ENCODE data around the gene ATG4D.

Gene ATG4D

DNA sequence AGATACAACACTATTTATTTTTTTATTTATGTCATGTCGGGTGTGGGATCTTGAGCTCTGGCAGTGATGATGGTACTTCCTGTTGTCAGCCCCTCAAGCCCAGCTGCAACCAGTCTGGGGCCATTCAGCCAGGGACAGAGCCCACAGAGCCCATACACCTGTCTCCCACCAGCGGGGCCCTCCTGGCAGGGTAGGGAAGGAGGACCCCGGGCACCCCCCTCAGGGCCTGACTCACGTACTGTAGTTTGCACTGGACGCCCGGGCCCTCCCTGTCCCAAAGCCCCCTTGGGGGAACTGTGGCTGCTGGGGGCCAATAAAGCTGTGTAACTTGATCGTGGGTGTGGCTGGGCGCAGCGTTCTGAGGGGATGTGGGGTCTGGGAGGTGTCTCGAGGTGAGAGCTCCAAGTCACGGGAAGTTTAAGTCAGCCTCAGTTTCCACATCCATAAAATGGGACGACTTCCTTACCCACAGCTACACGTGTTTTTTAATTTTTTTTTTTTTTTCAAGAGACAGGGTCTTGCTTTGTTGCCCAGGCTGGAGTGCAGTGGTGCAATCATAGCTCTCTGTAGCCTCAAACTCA, 9.5 kb downstream of the ATG4D start:
- Mint-ChIP-seq H3K27ac (peak overlapping the region; percentile 98), H3K27me3 (ENCODE audit: low read depth) (no peaks in the 10 kb centered on the region), H3K36me3 (ENCODE audit: low read depth) (peaks cover 34% of the 10 kb centered on the region), H3K4me3 (peak overlapping the region; percentile 76), H3K9me3 (no peaks in the 10 kb centered on the region), H3K4me1 (ENCODE audit: low read depth) (peaks cover 37% of the 10 kb centered on the region)

DNA sequence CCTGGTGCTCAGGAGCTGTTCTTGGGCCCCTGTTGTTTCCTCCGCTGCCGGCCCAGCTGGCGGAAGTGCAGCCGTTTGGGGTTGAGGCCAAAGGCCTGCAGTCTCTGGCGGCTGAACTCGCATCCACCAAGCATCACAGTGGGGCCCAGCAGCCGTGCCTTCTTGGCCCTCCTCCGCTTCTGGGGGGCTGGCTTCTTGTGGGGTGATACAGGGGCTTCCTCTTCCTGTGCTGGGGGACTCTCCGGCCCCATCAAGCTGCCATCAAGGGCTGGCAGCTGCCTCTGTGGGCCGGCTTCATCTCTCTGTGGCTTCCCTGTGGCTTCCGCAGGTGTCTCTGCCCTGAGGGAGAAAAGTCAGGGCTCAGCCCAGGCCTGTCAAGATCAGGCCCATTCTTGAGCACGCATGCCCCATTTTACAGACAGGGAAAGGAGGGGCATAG, 10.3 kb downstream of the ATG4D start:
- H3K9me3 Mint-ChIP-seq = no peaks in the 10 kb centered on the region
- H3K27ac Mint-ChIP-seq = peak overlapping the region; percentile 98
- peak overlapping the region; percentile 76 for H3K4me3 Mint-ChIP-seq
- peaks cover 36% of the 10 kb centered on the region for H3K36me3 Mint-ChIP-seq (ENCODE audit: low read depth)
- peaks cover 37% of the 10 kb centered on the region for H3K4me1 Mint-ChIP-seq (ENCODE audit: low read depth)
- H3K27me3 Mint-ChIP-seq (ENCODE audit: low read depth) = no peaks in the 10 kb centered on the region

DNA sequence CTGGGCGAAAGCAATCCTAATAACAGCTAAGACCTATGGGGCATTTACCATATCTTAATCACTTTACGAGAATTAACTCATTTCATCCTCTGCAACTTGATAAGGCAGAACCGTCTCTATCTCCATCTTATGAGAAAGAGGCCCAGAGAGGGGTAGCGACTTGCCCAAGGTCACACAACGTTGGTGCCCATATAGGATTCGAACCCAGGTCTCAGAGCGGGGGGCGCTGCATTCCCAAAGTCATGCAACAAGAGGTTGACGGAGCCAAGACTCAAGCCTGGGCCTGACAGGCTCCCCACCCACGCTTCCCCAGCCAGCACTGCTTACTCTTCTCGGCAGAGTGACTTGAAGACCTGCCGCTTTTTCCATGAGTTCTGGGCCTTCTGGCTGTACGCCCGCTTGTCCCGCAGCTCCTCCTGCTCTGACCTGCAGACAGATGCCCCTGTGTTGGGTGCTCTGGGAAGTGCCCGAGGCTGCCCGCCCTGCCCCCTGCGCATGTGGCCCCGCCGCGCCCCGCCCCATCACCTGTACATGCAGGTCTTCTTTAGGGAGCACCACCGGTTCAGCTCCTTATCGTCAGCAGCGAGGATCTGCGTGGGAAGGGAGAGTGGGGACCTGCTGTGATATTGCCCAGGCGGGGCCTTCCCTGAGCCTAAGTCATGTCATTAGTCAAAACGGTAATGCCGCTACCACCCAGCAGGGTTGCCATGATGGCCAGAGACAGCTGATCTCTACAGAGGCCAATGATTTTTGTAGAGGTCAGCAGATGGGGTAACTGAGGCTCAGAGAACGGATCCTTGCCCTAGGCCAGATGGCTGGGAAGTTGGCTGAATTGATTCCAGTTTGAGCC, 11.3 kb downstream of the ATG4D start:
- Mint-ChIP-seq H3K27ac (peak overlapping the region; percentile 98), H3K4me1 (ENCODE audit: low read depth) (peaks cover 37% of the 10 kb centered on the region), H3K27me3 (ENCODE audit: low read depth) (no peaks in the 10 kb centered on the region), H3K4me3 (peak overlapping the region; percentile 76), H3K36me3 (ENCODE audit: low read depth) (peaks cover 39% of the 10 kb centered on the region), H3K9me3 (no peaks in the 10 kb centered on the region)

DNA sequence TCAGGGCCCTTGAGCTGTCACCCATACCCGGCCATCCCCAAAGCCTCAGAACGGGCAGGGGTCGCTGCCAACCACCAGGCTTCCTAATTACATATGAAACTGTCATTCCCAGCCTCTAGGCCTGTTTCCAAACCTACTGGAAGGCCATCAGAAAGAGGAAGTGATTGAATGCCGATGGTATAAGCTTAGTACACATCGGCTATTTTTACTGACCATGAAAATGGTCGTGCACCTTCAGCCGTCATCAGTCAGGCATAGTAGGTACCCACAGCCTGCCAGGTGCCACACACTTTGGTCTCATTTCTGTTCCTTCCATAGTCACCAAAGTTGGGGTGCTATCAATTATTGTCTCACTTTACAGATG, 11.9 kb downstream of the ATG4D start:
- Mint-ChIP-seq H3K4me1 (ENCODE audit: low read depth) (peaks cover 37% of the 10 kb centered on the region), H3K27me3 (ENCODE audit: low read depth) (no peaks in the 10 kb centered on the region), H3K36me3 (ENCODE audit: low read depth) (peaks cover 41% of the 10 kb centered on the region), H3K4me3 (no peak overlapping the region), H3K27ac (peak overlapping the region; percentile 67), H3K9me3 (no peaks in the 10 kb centered on the region)

DNA sequence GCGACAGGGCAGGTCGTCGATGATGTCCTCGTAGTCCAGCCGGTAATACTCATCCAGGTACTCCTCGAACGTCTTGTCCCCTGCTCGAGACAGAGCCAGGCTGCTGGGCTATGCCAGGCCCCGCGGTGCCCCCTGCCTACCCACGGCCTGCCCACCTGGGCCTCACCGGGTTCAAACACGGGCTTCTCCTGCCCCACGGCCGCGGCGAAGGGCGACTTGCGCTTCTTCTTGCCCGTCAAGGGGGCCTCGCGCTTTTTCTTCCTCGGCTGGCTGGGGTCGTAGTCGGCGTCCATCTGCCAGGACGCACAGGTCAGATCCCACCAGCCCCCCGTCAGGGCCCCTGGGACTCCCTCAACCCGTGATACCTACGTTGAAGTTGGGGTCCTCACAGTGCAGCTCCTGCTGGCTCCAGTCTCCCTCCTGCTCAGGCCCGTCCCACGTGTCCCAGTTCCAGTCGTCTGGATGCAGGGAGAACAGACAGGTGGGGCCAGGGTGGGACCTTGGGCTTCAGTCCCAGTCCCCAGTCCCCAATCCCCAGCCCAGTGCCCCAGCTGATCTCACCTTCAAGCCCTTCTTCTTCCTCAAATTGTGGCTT, 14.0 kb downstream of the ATG4D start:
- Mint-ChIP-seq H3K4me1 (ENCODE audit: low read depth) (peaks cover 31% of the 10 kb centered on the region), H3K27ac (peak overlapping the region; percentile 41)

DNA sequence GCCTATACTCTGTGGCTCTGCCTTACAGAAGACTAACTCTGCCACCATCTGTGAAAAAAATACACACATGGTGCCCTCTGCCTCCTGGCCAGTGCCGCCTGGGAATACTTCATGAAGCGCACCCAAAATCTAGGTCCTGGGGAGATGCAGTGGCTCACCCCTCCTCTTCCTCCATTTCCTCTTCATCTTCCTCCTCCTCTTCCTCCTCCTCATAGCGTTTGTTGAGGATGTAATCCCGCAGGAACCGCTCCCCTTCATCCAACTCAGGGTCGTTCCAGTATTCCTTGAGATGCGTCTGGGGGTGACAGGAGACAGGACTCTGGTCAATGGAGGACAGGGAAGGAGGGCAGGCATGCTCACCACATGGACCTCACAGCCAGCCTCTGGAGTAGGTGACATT, 16.4 kb downstream of the ATG4D start:
- no peak overlapping the region for H3K4me3 Mint-ChIP-seq
- no peak overlapping the region for H3K27ac Mint-ChIP-seq
- H3K9me3 Mint-ChIP-seq = no peaks in the 10 kb centered on the region
- peaks cover 33% of the 10 kb centered on the region for H3K36me3 Mint-ChIP-seq (ENCODE audit: low read depth)
- H3K4me1 Mint-ChIP-seq (ENCODE audit: low read depth) = peaks cover 17% of the 10 kb centered on the region
- no peaks in the 10 kb centered on the region for H3K27me3 Mint-ChIP-seq (ENCODE audit: low read depth)

More for the DNA sequence above, 14.0 kb downstream of the ATG4D start:
- Mint-ChIP-seq H3K27me3 (ENCODE audit: low read depth) (no peaks in the 10 kb centered on the region), H3K4me3 (no peak overlapping the region), H3K36me3 (ENCODE audit: low read depth) (peaks cover 41% of the 10 kb centered on the region), H3K9me3 (no peaks in the 10 kb centered on the region)

DNA sequence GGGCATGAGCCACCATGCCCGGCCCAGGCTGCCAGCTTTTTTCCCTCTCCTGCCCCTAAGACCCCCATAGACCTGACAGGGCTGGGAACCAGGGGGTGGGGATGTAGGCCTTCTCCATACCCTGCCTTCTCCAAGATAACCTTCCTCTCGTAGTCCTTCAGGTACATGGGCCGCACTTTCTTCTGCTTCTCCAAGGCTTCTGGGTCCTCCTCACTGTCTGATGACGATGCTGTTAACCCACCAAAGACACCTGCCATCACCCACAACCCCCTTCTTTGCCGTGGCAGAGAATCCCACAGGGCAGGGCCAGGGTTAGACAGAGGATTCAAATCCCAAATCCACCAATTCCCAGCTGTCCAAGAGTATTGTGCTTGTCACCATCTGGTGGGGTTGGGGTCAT, 18.9 kb downstream of the ATG4D start:
- peaks cover 29% of the 10 kb centered on the region for H3K4me1 Mint-ChIP-seq (ENCODE audit: low read depth)
- no peak overlapping the region for H3K4me3 Mint-ChIP-seq
- H3K27ac Mint-ChIP-seq = no peak overlapping the region
- H3K27me3 Mint-ChIP-seq (ENCODE audit: low read depth) = no peaks in the 10 kb centered on the region
- peaks cover 44% of the 10 kb centered on the region for H3K36me3 Mint-ChIP-seq (ENCODE audit: low read depth)
- no peaks in the 10 kb centered on the region for H3K9me3 Mint-ChIP-seq

DNA sequence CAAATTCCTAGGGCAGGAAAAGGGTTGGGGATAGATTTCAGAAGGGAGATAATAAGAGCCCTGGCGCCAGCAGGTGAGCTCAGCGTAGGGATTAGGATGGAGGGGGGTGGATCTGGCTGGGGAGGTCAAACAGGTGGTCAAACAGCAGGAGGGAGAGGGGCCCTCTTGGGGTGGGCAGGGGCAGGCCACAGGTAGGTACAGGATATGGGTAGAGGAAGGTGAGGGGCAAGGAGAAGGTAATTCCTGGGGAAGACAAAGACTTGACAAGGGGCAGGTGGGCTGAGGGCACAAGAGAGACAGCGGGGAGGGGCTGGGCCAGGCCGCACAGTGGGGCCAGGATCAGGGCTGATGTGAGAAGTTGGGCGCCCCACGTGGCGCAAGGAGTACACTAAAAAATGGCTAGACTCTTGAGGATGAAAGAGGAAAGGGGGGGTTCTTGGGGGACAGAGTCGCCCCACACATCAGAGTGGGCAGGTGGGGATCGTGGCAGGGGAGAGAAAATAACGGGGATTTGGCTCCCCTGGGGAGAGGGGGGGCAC, 21.4 kb downstream of the ATG4D start:
- peak overlapping the region; percentile 99 for H3K4me3 Mint-ChIP-seq
- H3K4me1 Mint-ChIP-seq (ENCODE audit: low read depth) = peaks cover 37% of the 10 kb centered on the region
- no peaks in the 10 kb centered on the region for H3K27me3 Mint-ChIP-seq (ENCODE audit: low read depth)
- peak overlapping the region; percentile 98 for H3K27ac Mint-ChIP-seq
- H3K36me3 Mint-ChIP-seq (ENCODE audit: low read depth) = peaks cover 39% of the 10 kb centered on the region
- H3K9me3 Mint-ChIP-seq = no peaks in the 10 kb centered on the region

DNA sequence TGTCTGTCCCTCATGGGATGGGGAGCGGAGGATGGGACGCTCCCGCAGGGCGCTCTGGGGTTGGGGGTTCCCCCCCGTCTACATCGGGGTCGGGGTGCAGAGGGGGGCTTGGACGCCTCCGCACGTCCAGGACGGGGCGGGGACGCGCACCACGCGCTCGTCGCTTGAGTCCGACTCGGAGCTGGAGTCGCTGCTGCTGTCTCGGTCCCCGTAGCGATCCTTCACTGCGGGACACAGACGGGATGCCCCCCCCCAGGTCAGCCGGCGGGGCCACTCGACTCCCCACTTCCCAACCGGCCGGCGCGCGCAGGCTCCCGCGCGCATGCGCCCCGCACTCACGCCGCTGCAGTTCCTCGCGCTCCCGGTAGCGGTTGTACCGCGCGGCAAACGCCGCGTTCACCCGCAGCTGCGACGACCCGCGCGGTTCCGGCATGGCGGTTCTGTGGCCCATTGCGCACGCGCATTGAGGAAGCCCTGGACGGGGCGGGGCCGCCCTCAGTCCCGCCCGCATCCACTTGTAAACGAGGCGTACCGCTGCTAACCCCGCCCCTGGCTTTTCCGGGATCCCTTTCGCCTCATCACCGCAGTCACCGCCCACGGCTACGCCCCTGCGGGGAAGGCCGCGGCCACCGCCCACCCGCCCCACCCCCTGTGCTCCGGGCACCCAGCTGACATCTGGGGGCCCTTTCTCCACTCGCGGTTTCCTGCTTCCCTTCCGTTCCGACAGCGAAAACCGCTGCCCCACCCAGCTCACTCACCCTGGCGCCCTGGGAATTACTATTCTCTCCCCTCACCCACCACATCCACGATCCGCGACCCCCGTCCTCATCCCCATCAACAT, 22.1 kb downstream of the ATG4D start, which contains the start of gene KRI1:
Gene KRI1 (minus strand): TSS at position 444 of the 841 bp plus-strand sequence. CDS start 11 bp downstream, at position 433.
- H3K4me3 Mint-ChIP-seq = peak within 1 kb of the TSS; percentile 99
- H3K4me1 Mint-ChIP-seq (ENCODE audit: low read depth) = peaks cover 39% of the 10 kb centered on the region
- no peaks in the 10 kb centered on the region for H3K9me3 Mint-ChIP-seq
- H3K27me3 Mint-ChIP-seq (ENCODE audit: low read depth) = no peaks in the 10 kb centered on the region
- peak within 1 kb of the TSS; percentile 98 for H3K27ac Mint-ChIP-seq
- peaks cover 36% of the 10 kb centered on the region for H3K36me3 Mint-ChIP-seq (ENCODE audit: low read depth)

DNA sequence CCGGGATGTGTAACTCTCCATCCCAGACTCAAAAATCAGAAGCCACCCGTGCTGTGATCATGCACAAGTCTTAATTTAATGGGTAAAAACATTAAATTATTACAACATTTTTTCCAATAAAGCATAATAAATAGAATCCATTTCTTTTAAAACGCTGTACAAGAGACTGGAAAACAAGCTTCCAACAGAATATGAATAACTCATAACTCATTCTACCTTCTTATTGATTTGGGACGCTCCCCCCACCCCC, 22.6 kb downstream of the ATG4D start:
- Mint-ChIP-seq H3K27me3 (ENCODE audit: low read depth) (no peaks in the 10 kb centered on the region), H3K36me3 (ENCODE audit: low read depth) (peaks cover 32% of the 10 kb centered on the region), H3K4me1 (ENCODE audit: low read depth) (peaks cover 39% of the 10 kb centered on the region), H3K27ac (peak overlapping the region; percentile 88), H3K9me3 (no peaks in the 10 kb centered on the region), H3K4me3 (peak overlapping the region; percentile 99)

DNA sequence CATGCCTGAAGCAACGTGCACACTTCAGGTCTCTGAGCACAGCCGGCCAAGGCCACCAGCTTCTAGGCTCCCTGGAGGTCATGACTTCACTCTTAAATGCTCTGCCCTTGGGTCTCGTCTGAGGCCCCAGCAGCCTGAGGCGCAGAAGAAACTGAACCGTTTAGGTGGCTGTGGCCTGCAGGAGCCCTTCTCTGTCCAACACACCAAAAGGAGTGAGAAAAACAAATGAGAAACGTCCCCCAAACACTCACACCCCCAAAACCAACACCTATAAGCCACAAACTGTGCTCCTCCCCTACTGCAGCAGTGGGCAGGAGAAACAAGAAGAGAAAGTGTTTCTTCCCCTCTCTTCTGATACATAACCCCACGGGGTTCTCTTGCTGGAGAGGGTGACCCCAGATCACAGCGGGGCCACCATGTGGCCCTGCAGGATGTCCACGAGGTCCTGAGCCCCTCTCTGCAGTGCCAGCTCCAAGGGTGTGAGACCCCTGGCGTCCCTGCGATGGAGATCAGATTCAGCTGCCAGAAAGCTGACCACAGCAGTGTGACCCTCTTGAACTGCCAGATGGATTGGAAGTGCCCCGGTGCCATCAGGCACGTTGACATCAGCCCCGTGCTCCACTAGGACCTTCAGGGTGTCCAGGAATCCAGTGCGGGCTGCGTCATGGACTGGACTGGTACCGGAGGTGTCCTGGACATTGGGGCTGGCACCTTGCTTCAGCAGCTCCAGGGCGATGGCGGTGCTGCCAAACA, 23.1 kb downstream of the ATG4D start:
- H3K27ac Mint-ChIP-seq = peak overlapping the region; percentile 88
- peaks cover 29% of the 10 kb centered on the region for H3K36me3 Mint-ChIP-seq (ENCODE audit: low read depth)
- H3K4me1 Mint-ChIP-seq (ENCODE audit: low read depth) = peaks cover 39% of the 10 kb centered on the region

DNA sequence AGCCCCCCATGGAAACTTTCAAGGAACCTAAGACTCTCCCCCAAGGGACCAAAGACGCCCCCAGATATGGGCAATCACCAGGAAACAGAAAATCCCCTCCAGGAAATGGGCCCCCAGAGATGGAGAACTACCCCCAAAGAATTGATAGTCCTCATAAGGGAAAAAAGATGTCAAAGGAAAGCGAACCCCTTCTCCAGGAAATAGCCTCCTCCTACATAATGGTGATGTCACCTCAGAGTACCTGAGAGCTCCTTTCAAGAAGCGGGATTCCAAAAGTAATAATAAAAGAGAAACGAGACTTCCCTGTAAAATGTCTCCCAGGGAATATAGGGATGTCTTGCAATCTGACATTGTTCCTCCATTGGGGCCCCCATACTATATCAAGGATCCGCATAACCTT, 24.0 kb downstream of the ATG4D start:
- Mint-ChIP-seq H3K27ac (peak overlapping the region; percentile 88), H3K4me1 (ENCODE audit: low read depth) (peaks cover 45% of the 10 kb centered on the region), H3K9me3 (no peaks in the 10 kb centered on the region), H3K4me3 (peak overlapping the region; percentile 99), H3K27me3 (ENCODE audit: low read depth) (no peaks in the 10 kb centered on the region), H3K36me3 (ENCODE audit: low read depth) (peaks cover 29% of the 10 kb centered on the region)

More for the DNA sequence above, 23.1 kb downstream of the ATG4D start:
- Mint-ChIP-seq H3K4me3 (peak overlapping the region; percentile 99), H3K27me3 (ENCODE audit: low read depth) (no peaks in the 10 kb centered on the region), H3K9me3 (no peaks in the 10 kb centered on the region)

DNA sequence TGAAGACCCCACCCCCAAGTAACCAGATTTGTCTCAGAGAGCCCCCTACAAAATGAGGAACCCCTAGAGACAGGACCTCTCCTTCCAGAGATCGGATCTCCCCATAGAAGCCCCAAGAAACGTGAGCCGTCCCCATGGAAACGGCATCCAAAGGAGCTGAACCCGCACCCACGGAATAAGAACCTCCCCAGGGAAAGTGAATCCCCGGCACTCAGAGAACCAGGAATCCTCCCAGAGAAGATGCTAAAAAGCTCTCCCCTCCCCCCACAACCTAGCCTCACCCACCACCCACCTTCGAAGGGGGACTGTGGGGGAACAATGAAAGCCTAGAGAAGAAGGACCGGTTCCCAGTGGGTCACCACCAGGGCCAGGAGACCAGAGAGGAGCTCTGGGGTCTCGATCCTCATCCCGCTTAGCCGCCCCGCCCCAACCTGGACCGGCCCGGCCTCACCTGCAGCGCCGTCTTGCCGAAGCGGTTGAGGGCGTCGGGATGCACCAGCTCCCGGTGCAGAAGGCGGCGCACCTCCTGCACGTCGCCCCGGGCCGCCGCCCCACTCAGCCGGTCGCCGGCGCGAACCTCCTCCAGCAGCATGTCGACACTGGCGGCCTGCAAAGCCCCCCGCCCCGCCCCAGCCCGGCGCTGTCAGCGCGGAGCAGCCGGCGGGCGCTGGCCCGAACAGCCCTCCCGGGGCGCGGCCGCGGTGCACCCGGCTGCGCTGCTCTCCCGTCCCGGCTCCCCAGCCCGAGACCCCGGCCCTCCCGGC, 24.5 kb downstream of the ATG4D start:
- peaks cover 44% of the 10 kb centered on the region for H3K4me1 Mint-ChIP-seq (ENCODE audit: low read depth)
- peaks cover 29% of the 10 kb centered on the region for H3K36me3 Mint-ChIP-seq (ENCODE audit: low read depth)
- H3K27me3 Mint-ChIP-seq (ENCODE audit: low read depth) = no peaks in the 10 kb centered on the region
- peak overlapping the region; percentile 88 for H3K27ac Mint-ChIP-seq
- H3K9me3 Mint-ChIP-seq = no peaks in the 10 kb centered on the region
- peak overlapping the region; percentile 99 for H3K4me3 Mint-ChIP-seq
